SK-N-SH treated with all-trans-retinoic acid at 6 μM for 48 hours (cell line): Measurements from ENCODE around the gene OLFML3.

Source experiments
- ATAC-seq: fragments of 200-7000 bp; cut with Tn5 transposase; 3 replicates; pipeline ENCODE4 v1.9.1; 2020; ENCODE audit warnings: mild to moderate bottlenecking, moderate library complexity
- ARNTL ChIP-seq: fragments of 450-650 bp; formaldehyde crosslinking; IDR thresholded peaks from 2 replicates; pipeline ENCODE4 v1.5.0; 2020; ENCODE audit warnings: low read depth, mild to moderate bottlenecking, moderate library complexity, borderline replicate concordance
- BACH2 ChIP-seq: fragments of 250-450 bp; sonication (Bioruptor Pico); IDR thresholded peaks from 2 replicates; pipeline ENCODE4 v1.9.0; 2021; ENCODE audit warnings: mild to moderate bottlenecking, borderline replicate concordance
- CREB5 ChIP-seq: fragments of 250-450 bp; sonication (Bioruptor Pico); IDR thresholded peaks from 2 replicates; pipeline ENCODE4 v1.5.1; 2020; ENCODE audit warnings: low read depth, mild to moderate bottlenecking, moderate library complexity
- CSDC2 ChIP-seq: fragments of 250-450 bp; sonication (Bioruptor Pico); IDR thresholded peaks from 2 replicates; pipeline ENCODE4 v1.5.0; 2020; ENCODE audit warnings: mild to moderate bottlenecking, moderate library complexity
- CSRNP3 ChIP-seq: fragments of 250-450 bp; sonication (Bioruptor Pico); IDR thresholded peaks from 2 replicates; pipeline ENCODE4 v1.5.1; 2021; ENCODE audit warnings: mild to moderate bottlenecking, moderate library complexity
- GLIS3 ChIP-seq: fragments of 250-450 bp; sonication (Bioruptor Pico); IDR thresholded peaks from 2 replicates; pipeline ENCODE4 v1.5.0; 2020; ENCODE audit warnings: mild to moderate bottlenecking, moderate library complexity
- PATZ1 ChIP-seq: fragments of 250-450 bp; sonication (Bioruptor Pico); IDR thresholded peaks from 2 replicates; pipeline ENCODE4 v1.8.0; 2020; ENCODE audit warnings: mild to moderate bottlenecking, moderate library complexity, borderline replicate concordance
- POU6F1 ChIP-seq: fragments of 250-450 bp; sonication (Bioruptor Pico); IDR thresholded peaks from 2 replicates; pipeline ENCODE4 v1.8.0; 2021; ENCODE audit warnings: low read depth, mild to moderate bottlenecking, moderate library complexity, borderline replicate concordance
- PPARA ChIP-seq: fragments of 250-450 bp; sonication (Bioruptor Pico); IDR thresholded peaks from 2 replicates; pipeline ENCODE4 v1.5.0; 2020; ENCODE audit warnings: mild to moderate bottlenecking, borderline replicate concordance
- RARB ChIP-seq: fragments of 250-450 bp; sonication (Bioruptor Pico); IDR thresholded peaks from 2 replicates; pipeline ENCODE4 v1.8.0; 2021; ENCODE audit warnings: mild to moderate bottlenecking, moderate library complexity
- TOX ChIP-seq: fragments of 250-450 bp; sonication (Bioruptor Pico); IDR thresholded peaks from 2 replicates; pipeline ENCODE4 v1.8.0; 2021; ENCODE audit warnings: mild to moderate bottlenecking, moderate library complexity, borderline replicate concordance
- TSHZ2 ChIP-seq: fragments of 250-450 bp; sonication (Bioruptor Pico); IDR thresholded peaks from 2 replicates; pipeline ENCODE4 v1.5.0; 2020; ENCODE audit warnings: mild to moderate bottlenecking, moderate library complexity
- ZC3H10 ChIP-seq: fragments of 250-450 bp; sonication (Bioruptor Pico); IDR thresholded peaks from 2 replicates; pipeline ENCODE4 v1.5.1; 2021; ENCODE audit warnings: mild to moderate bottlenecking, moderate library complexity
- ZFP3 ChIP-seq: fragments of 250-450 bp; sonication (Bioruptor Pico); IDR thresholded peaks from 2 replicates; pipeline ENCODE4 v1.5.0; 2020; ENCODE audit warnings: mild to moderate bottlenecking, moderate library complexity
- ZFP30 ChIP-seq: fragments of 450-650 bp; formaldehyde crosslinking; IDR thresholded peaks from 2 replicates; pipeline ENCODE4 v1.5.0; 2022; ENCODE audit warnings: mild to moderate bottlenecking, moderate library complexity
- ZNF565 ChIP-seq: fragments of 450-650 bp; formaldehyde crosslinking; conservative IDR thresholded peaks from 2 replicates; pipeline ENCODE4 v1.5.0; 2020; ENCODE audit warnings: low read depth, mild to moderate bottlenecking, moderate library complexity
- ZNF70 ChIP-seq: fragments of 450-650 bp; formaldehyde crosslinking; IDR thresholded peaks from 2 replicates; pipeline ENCODE4 v1.5.0; 2020; ENCODE audit warnings: mild to moderate bottlenecking, moderate library complexity

The OLFML3 gene

GRCh38 chr1:113977906-113978305 lies 1.4 kb upstream of the OLFML3 start:
- no peak for ATAC-seq
- TF ChIP-seq ARNTL (CRISPR knock-in tag), result no peak
- no peak for TF ChIP-seq GLIS3
- TF ChIP-seq CREB5 (CRISPR knock-in tag), result no peak
- TF ChIP-seq ZNF70 (CRISPR knock-in tag), result no peak
- no peak for TF ChIP-seq ZFP30 (CRISPR knock-in tag)
- no peak for TF ChIP-seq POU6F1
- TF ChIP-seq BACH2, result no peak
- no peak for TF ChIP-seq ZFP3 (CRISPR knock-in tag)
- no peak for TF ChIP-seq CSDC2 (CRISPR knock-in tag)
- no peak for TF ChIP-seq TSHZ2 (CRISPR knock-in tag)
- no peak for TF ChIP-seq PPARA
- no peak for TF ChIP-seq TOX (CRISPR knock-in tag)
- no peak for TF ChIP-seq ZC3H10
- TF ChIP-seq CSRNP3 (CRISPR knock-in tag), result no peak

GRCh38 chr1:113980110-113980509 lies 836 bp downstream of the OLFML3 start:
- no peak for ATAC-seq
- TF ChIP-seq CSRNP3 (CRISPR knock-in tag) (no peak), TOX (CRISPR knock-in tag) (no peak), POU6F1 (no peak), PATZ1 (CRISPR knock-in tag) (no peak), ZNF565 (no peak), CSDC2 (CRISPR knock-in tag) (no peak), PPARA (no peak), RARB (CRISPR knock-in tag) (no peak), ZC3H10 (no peak), BACH2 (no peak), ZNF70 (CRISPR knock-in tag) (no peak)
